ENCODE measurements around the gene FBH1.

DNA sequence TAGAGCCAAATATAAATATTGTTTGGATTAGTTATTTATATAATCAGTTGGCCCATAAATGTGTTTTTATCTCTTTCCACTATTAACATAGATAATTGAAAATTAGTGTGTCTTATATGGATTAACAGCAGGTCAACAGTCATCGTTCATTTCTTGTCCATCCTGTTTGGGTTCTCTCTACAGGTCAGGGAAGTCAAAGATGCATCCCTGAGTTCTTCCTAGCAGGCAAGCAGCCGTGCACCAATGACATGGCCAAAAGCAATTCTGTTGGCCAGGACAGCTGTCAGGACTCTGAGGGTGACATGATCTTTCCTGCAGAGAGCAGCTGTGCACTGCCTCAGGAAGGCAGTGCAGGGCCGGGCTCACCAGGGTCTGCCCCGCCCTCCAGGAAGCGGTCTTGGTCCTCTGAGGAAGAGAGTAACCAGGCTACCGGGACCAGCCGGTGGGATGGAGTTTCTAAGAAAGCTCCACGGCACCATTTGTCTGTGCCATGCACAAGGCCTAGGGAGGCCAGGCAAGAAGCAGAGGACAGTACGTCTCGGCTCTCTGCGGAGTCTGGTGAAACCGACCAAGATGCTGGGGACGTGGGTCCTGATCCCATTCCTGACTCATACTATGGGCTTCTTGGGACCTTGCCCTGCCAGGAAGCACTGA, 15.9 kb downstream of the FBH1 start:
- TF ChIP-seq, protein P1, sequence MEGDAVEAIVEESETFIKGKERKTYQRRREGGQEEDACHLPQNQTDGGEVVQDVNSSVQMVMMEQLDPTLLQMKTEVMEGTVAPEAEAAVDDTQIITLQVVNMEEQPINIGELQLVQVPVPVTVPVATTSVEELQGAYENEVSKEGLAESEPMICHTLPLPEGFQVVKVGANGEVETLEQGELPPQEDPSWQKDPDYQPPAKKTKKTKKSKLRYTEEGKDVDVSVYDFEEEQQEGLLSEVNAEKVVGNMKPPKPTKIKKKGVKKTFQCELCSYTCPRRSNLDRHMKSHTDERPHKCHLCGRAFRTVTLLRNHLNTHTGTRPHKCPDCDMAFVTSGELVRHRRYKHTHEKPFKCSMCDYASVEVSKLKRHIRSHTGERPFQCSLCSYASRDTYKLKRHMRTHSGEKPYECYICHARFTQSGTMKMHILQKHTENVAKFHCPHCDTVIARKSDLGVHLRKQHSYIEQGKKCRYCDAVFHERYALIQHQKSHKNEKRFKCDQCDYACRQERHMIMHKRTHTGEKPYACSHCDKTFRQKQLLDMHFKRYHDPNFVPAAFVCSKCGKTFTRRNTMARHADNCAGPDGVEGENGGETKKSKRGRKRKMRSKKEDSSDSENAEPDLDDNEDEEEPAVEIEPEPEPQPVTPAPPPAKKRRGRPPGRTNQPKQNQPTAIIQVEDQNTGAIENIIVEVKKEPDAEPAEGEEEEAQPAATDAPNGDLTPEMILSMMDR (IDR thresholded peaks at IDR 0.05) = no peak
- TF ChIP-seq SIN3A (IDR thresholded peaks at IDR 0.05; ENCODE audit: borderline replicate concordance, insufficient read depth, low read depth, low read length) = no peak
